GM12865 (cell line): ENCODE data around the gene PAGE2B.

Experiments used
- DNase-seq: peaks from one replicate; pipeline ENCODE4 v3.0.0; 2010; ENCODE audit warnings: low read depth
- H3K4me3 ChIP-seq: 2 replicates; pipeline ENCODE4 v1.5.1; 2011; ENCODE audit warnings: mild to moderate bottlenecking, low read depth, low read length, control low read depth
- CTCF ChIP-seq: IDR thresholded peaks from 2 replicates; pipeline ENCODE4 v1.5.1; 2011; ENCODE audit warnings: low read length, control low read depth, low read depth, inconsistent platforms; ENCODE audit not compliant: insufficient read depth; ENCODE audit errors: missing control alignments

Gene PAGE2B

GRCh38 chrX:55072286-55072685, 2.5 kb upstream of the PAGE2B start:
- TF ChIP-seq CTCF = no peak
- no peak overlapping the region for H3K4me3 ChIP-seq
- no peak for DNase-seq

- H3K4me3 ChIP-seq = no peak within 1 kb of the TSS
- DNase-seq = no peak
- TF ChIP-seq CTCF = no peak
Measured at GRCh38 chrX:55088795-55089489, 14.1 kb downstream of the PAGE2B start, which contains the start of gene PAGE2. Gene PAGE2 (plus strand): TSS chrX:55089018. CDS start chrX:55090021, 1,003 bp downstream.

- no peak for DNase-seq
- TF ChIP-seq CTCF = no peak
- H3K4me3 ChIP-seq = no peak overlapping the region
Measured at GRCh38 chrX:55098691-55099090, 23.9 kb downstream of the PAGE2B start.

- no peak for TF ChIP-seq CTCF
- no peak overlapping the region for H3K4me3 ChIP-seq
- DNase-seq = no peak
Measured at GRCh38 chrX:55099162-55099561, 24.3 kb downstream of the PAGE2B start.

- no peak overlapping the region for H3K4me3 ChIP-seq
- no peak for TF ChIP-seq CTCF
- no peak for DNase-seq
Measured at GRCh38 chrX:55102754-55103153, 27.9 kb downstream of the PAGE2B start.

- no peak for TF ChIP-seq CTCF
- no peak overlapping the region for H3K4me3 ChIP-seq
- DNase-seq = no peak
Measured at GRCh38 chrX:55107262-55107661, 32.4 kb downstream of the PAGE2B start.

GRCh38 chrX:55107911-55108310, 33.1 kb downstream of the PAGE2B start:
- DNase-seq = no peak
- H3K4me3 ChIP-seq = no peak overlapping the region
- TF ChIP-seq CTCF = no peak
